Measurements from ENCODE around the gene TOX3. TPM values are rescaled to one million over a fixed set of nuclear protein-coding genes. Genes with fewer than 3 reads are reported as not detected.

TOX3 gene
- total RNA-seq, 1 donor from 2014 or later: 48.1 TPM

DNA sequence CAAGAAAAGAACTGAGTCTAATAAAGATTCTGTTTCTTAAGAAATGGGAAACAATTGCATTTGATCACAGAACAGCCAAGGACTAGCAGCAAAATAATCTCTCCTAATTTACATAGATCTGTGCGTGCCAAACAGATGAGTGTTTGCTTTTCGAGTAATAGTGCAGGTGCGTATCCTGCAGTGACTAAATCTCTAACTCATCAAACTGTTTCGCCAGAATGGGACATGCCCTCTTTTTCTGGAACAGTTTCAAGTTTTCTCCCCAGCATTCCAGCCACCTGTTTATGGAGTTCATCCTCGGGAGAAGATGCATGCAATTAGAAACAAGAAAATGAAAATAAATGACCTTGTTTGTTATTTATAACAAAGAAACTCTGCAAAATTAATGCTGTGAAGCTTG is 5.7 kb upstream of the TOX3 start:
- H3K27ac ChIP-seq: no peak overlapping the region
- H3K79me2 ChIP-seq (ENCODE audit: low read depth): peaks cover 3% of the 10 kb centered on the region
- peaks cover 5% of the 10 kb centered on the region for H3K9me3 Mint-ChIP-seq
- H3K27me3 ChIP-seq: no peaks in the 10 kb centered on the region
- H3K36me3 Mint-ChIP-seq: no peaks in the 10 kb centered on the region
- peaks cover 50% of the 10 kb centered on the region for H3F3A ChIP-seq (ENCODE audit: low read depth)
- H3K4me3 Mint-ChIP-seq: peak overlapping the region; percentile 24
- no peak overlapping the region for H3K9ac ChIP-seq
- DNase-seq (ENCODE audit: low spot score): no peak
- H3K4me3 ChIP-seq: no peak overlapping the region
- H3K9me3 ChIP-seq (ENCODE audit: low read depth): no peaks in the 10 kb centered on the region
- H2AFZ ChIP-seq (replicated peaks): no peak overlapping the region
- peak overlapping the region; percentile 34 for H3K27ac Mint-ChIP-seq
- H3K36me3 ChIP-seq: no peaks in the 10 kb centered on the region
- TF ChIP-seq EZH2 (IDR thresholded peaks at IDR 0.05) (no peak), EZH2phosphoT487 (IDR thresholded peaks at IDR 0.05) (no peak)
- TF ChIP-seq, protein P1, sequence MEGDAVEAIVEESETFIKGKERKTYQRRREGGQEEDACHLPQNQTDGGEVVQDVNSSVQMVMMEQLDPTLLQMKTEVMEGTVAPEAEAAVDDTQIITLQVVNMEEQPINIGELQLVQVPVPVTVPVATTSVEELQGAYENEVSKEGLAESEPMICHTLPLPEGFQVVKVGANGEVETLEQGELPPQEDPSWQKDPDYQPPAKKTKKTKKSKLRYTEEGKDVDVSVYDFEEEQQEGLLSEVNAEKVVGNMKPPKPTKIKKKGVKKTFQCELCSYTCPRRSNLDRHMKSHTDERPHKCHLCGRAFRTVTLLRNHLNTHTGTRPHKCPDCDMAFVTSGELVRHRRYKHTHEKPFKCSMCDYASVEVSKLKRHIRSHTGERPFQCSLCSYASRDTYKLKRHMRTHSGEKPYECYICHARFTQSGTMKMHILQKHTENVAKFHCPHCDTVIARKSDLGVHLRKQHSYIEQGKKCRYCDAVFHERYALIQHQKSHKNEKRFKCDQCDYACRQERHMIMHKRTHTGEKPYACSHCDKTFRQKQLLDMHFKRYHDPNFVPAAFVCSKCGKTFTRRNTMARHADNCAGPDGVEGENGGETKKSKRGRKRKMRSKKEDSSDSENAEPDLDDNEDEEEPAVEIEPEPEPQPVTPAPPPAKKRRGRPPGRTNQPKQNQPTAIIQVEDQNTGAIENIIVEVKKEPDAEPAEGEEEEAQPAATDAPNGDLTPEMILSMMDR (IDR thresholded peaks at IDR 0.05): no peak
- H3K4me1 Mint-ChIP-seq: peaks cover 51% of the 10 kb centered on the region
- H3K27me3 Mint-ChIP-seq (ENCODE audit: insufficient read depth, low read depth): peaks cover 4% of the 10 kb centered on the region
- peak overlapping the region; percentile 32 for H3K4me2 ChIP-seq
- peaks cover 9% of the 10 kb centered on the region for H4K20me1 ChIP-seq (ENCODE audit: low read depth)
- peaks cover 53% of the 10 kb centered on the region for H3K4me1 ChIP-seq

- no peak for TF ChIP-seq EZH2phosphoT487 (IDR thresholded peaks at IDR 0.05)
- no peak for TF ChIP-seq EZH2 (IDR thresholded peaks at IDR 0.05)
- TF ChIP-seq, protein P1 (IDR thresholded peaks at IDR 0.05): peak; percentile 63
- H3K27ac Mint-ChIP-seq: no peak overlapping the region
- peaks cover 8% of the 10 kb centered on the region for H3K27me3 Mint-ChIP-seq (ENCODE audit: insufficient read depth, low read depth)
- Histone ChIP-seq H3K9me3 (ENCODE audit: low read depth) (no peaks in the 10 kb centered on the region), H3K27ac (no peak overlapping the region), H3K4me2 (peak overlapping the region; percentile 98), H3K79me2 (ENCODE audit: low read depth) (peaks cover 29% of the 10 kb centered on the region), H2AFZ (replicated peaks) (no peak overlapping the region), H4K20me1 (ENCODE audit: low read depth) (peaks cover 28% of the 10 kb centered on the region), H3K9ac (no peak overlapping the region), H3F3A (ENCODE audit: low read depth) (peaks cover 64% of the 10 kb centered on the region), H3K4me3 (peak overlapping the region; percentile 86), H3K27me3 (no peaks in the 10 kb centered on the region), H3K4me1 (peaks cover 57% of the 10 kb centered on the region), H3K36me3 (no peaks in the 10 kb centered on the region)
- H3K9me3 Mint-ChIP-seq: peaks cover 2% of the 10 kb centered on the region
- H3K36me3 Mint-ChIP-seq: peaks cover 2% of the 10 kb centered on the region
- H3K4me1 Mint-ChIP-seq: peaks cover 59% of the 10 kb centered on the region
- peak; percentile 75 for DNase-seq (ENCODE audit: low spot score)
- H3K4me3 Mint-ChIP-seq: peak overlapping the region; percentile 25
Observed at GRCh38 chr16:52549011-52549692, 2.2 kb upstream of the TOX3 start.

GRCh38 chr16:52548261-52549010 is 1.5 kb upstream of the TOX3 start:
- H3K4me1 ChIP-seq: peaks cover 57% of the 10 kb centered on the region
- H3F3A ChIP-seq (ENCODE audit: low read depth): peaks cover 60% of the 10 kb centered on the region
- Mint-ChIP-seq H3K4me1 (peaks cover 57% of the 10 kb centered on the region), H3K9me3 (peaks cover 2% of the 10 kb centered on the region), H3K27me3 (ENCODE audit: insufficient read depth, low read depth) (peaks cover 8% of the 10 kb centered on the region), H3K27ac (no peak overlapping the region), H3K36me3 (peaks cover 5% of the 10 kb centered on the region), H3K4me3 (peak overlapping the region; percentile 93)
- no peaks in the 10 kb centered on the region for H3K36me3 ChIP-seq
- no peaks in the 10 kb centered on the region for H3K9me3 ChIP-seq (ENCODE audit: low read depth)
- peaks cover 36% of the 10 kb centered on the region for H3K79me2 ChIP-seq (ENCODE audit: low read depth)
- peak overlapping the region; percentile 98 for H3K4me2 ChIP-seq
- no peak overlapping the region for H3K27ac ChIP-seq
- H3K4me3 ChIP-seq: peak overlapping the region; percentile 86
- peaks cover 35% of the 10 kb centered on the region for H4K20me1 ChIP-seq (ENCODE audit: low read depth)
- no peak overlapping the region for H3K9ac ChIP-seq
- peak; percentile 53 for DNase-seq (ENCODE audit: low spot score)
- H2AFZ ChIP-seq (replicated peaks): no peak overlapping the region
- TF ChIP-seq EZH2 (IDR thresholded peaks at IDR 0.05) (no peak), EZH2phosphoT487 (IDR thresholded peaks at IDR 0.05) (no peak)
- TF ChIP-seq, protein P1 (IDR thresholded peaks at IDR 0.05): no peak
- no peaks in the 10 kb centered on the region for H3K27me3 ChIP-seq

Measured in neural progenitor cell (in vitro differentiated cells).